ENCODE measurements around the gene SPIN4. TPM values are rescaled to one million over a fixed set of nuclear protein-coding genes. Genes with fewer than 3 reads are reported as not detected.

SPIN4 gene
- total RNA-seq, result 1.9 and 4.4 TPM in 2 replicates

DNA sequence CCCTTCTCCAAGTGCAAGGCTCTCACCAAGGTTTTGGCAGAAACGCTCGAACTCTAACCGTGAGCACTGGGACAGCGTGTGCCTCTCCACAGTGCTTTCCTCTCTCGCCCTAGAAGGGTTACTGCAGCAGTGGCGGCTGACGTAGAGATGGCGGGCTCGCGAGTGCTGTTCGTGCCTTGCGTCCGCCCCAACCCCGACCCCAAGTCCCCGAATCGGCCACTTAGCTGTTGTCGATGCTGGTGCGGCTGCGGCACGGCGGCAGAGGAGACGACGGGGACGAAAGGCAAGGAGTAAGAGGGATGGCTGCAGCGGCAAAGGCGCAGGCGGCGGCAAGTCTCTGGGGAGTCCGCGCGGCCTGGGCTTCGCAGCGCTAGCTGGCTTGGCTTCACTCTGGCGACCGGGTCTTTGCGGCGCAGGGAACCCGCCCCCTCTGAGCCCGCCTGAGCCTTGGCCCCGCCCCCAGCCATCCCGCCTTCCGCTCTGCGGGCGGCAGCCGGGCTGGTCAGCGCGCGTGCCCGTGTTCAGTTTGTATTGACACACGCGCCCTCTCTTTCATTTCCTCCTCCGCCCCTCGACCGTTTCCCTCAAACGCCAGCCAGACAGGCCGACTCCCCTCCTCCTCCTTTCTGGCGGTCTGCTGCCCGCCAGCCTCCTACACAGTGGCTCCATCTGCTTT is at the start of gene SPIN4:
Gene SPIN4 (minus strand): TSS at position 392 of the 676 bp plus-strand sequence. CDS start 513 bp downstream, outside the sequence.

Data from epithelial cell of alveolus of lung (primary cell).